Stimulated activated CD4-positive, alpha-beta T cell treated with anti-CD3 and anti-CD28 coated beads, TNF-alpha, amount 100 ng/mL, for 4 hours (primary cell): ENCODE results near the gene ANKRD33.

Experiments
- DNase-seq, 3 experiments: peaks; one replicate each; pipeline ENCODE4 v3.0.0-alpha.2; 2020; ENCODE audit warnings: low read depth in 3 of 3

The ANKRD33 gene

DNA sequence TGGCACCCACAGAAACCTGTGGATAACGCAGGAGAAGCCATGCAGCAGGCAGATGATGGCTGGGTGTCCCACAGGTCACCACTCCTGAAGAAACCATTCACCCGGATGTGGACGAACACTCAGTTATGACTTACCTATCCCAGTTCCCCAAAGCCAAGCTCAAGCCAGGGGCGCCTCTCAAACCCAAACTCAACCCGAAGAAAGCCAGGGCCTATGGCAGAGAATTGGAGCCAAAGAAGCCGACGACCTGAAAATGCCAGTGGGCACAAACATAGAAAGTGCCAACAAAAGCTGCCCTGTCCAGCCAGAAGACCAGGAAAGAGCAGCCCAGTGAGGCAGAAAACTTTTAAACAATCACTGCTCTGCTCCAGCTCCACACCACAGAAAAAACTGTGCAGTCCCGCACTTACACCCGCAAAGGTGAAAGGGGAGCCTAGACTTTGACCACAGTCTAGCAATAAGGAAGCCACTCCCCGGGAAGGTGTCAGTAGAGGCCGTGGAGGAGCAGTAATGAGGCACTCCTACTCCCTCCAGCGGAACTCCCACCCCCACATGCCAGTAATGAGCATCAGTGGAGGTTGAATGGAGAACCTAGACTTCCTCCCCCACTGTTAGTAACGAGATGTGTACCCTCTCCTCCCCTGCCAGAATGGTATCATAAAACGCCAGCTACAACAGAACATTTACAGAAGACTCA is 13.4 kb downstream of the ANKRD33 start:
- DNase-seq, result no peak

DNA sequence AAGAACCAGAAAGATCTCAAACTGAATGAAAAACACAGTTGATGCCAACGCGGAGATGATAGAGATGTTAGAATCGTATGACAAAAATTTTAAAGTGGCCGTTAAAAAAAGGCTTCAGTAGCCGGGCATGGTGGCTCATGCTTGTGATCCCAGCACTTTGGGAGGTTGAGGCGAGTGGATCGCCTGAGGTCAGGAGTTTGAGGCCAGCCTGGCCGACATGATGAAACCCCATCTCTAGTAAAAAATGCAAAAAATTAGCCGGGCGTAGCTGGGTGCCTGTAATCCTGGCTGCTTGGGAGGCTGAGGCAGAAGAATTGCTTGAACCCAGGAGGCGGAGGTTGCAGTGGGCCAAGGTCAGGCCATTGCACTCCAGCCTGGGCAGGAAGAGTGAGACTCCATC is 14.0 kb downstream of the ANKRD33 start:
- DNase-seq, result no peak

DNA sequence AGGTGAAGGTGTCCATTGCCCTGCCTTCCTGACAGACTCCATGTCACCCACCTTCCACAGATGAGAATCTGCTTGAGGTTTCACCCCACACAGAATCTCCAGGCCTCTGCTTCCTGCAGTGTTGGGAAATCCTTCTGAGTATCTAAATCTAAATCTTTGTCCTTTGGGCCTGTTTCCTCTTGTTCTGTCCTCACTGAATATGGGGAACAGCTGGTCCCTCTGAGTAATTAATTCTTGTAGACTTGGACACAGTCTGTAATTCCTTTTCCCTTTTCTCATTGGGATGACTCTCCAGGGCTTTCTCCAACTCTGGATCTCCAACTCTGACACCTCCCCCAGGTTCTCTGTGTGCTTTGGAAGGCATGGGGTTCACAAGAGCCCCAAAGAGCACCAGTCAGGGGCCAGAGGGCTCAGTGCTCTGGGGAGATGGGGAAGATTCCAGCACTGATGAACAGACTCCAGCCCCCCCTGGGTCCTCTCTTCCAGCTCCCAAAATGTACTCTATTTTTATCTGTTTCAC is 17.1 kb downstream of the ANKRD33 start:
- no peak for DNase-seq

DNA sequence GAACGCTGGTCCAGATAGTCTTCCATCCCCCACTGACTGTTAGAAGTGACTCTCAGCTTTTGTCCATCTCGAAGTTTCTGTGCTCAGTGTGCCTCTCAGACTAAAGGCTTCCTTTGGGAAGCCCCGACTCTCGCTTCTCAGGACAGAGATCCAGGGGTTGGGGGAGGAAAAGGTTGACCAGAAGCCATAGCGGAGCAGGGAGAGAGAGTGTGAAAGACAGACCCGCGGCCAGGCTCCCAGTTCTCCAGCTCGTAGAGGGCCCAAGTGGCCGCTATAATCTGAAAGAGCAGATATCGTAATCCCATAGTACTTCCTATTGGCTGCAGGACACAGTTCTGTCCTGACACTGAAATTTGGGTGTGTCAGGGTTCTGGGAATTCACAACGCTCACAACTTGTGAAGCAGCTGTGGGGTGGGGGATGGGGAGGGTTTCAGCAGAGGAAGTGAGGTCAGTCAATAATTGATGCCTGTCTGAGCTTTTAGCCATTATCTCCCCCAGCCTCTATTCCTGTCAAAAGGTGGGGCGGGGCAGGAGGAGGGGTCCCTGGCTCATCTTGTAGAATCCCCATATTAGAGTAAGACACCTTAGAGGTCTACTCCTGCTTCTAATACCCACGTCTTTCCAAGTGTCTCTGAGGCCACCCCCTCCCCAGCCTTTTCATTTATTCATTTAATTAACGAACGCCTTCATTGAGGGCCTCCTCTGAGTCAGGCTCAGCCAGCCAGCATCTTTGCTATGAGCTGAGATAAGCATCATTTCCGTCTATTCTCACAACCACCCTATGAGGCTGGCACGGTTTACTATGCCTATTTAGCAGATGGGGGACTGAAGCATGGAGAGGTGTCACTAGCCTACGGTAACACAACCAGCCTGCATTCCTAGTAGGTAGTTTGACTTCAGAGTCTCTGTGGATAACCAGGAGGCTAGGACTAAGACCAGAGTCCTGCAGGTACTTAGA is 17.8 kb downstream of the ANKRD33 start:
- DNase-seq, result no peak

DNA sequence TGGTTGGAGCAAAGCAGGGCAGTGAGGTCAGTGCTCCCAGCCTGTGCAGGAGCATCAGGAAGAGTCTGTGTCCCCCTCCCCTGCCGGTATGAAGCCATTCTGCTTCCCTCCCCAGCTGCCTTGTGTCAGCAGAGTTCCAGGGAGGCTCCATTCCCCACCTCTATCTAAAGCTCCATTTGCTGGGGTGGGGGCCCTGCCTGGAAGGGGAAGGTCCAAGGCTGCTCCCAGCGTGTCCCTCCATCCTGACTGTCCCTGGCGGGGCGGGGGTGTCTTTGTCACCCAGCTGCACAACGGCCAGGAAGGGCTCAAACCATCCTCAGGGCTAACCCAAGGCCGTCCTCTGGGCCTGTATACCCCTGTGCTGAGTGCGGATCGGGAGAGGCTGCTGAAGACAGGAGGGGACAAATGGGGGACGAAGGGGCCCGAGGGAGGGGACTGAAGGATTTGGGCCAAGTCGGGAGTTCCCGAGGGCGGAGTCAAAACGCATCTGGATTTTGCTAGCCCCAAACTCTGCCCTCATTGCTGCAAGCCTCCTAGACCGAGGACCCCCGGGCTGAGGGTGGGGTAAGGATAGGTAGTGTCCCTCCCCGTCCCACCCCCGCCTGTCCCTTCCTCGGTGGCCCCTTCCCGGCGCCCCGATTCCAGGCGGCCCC is 18.7 kb downstream of the ANKRD33 start:
- DNase-seq, result no peak

DNA sequence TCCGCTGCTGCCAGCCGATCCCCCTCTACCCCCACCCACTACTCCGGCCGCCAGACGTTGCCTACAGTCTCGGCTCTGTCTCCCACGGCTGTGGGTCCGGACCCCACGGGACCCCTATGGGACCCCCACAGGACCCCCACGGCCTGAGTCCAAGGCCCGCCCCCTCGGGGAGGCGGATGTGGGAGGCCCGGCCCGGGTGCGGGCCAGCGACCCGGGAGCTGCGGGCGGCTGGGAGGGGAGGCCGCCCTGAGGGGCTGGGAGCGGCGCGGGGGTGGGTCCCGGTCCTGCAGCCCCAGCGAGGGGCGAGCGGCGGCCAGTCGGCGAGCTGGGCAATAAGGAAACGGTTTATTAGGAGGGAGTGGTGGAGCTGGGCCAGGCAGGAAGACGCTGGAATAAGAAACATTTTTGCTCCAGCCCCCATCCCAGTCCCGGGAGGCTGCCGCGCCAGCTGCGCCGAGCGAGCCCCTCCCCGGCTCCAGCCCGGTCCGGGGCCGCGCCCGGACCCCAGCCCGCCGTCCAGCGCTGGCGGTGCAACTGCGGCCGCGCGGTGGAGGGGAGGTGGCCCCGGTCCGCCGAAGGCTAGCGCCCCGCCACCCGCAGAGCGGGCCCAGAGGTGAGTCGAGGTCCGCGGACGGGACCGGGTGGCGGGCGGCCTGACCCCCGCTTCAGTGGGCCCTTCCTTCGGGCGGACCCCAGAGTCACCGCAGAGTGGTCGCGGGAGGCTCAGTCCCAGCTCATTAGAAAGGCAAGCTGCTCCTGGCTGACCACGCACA is 19.4 kb downstream of the ANKRD33 start, which contains the start of gene ACVRL1:
ACVRL1 (plus strand) TSS at position 422 of the 773 bp plus-strand sequence. CDS start 4,971 bp downstream, outside the sequence.
- DNase-seq, result no peak

DNA sequence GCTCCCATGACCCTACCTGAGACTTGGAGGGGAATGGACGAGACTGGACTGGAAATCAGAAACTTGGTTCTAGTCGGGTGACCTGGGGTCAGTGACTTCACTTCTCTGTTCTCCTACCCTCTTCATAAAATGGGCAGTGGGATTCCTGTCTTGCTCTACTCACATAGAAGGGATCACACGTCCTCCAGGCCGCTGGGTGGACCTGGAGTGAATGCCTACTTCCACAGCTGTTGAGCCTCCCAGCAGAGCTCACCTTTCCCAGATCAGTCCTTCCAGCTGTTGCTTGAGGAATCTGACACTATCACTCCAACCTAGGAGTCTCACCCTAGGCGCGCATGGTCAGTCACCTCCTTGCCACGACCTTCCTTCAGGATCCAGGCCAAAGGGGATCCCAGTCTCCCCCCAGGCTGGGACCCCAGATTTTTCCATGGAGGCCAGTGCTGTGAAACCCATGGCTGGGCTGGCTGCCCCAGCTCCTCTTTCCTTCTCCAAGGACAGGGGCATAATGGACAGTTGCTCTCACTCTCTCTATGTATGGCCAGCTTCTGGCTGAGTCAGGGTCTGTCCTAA is 20.0 kb downstream of the ANKRD33 start:
- no peak for DNase-seq

DNA sequence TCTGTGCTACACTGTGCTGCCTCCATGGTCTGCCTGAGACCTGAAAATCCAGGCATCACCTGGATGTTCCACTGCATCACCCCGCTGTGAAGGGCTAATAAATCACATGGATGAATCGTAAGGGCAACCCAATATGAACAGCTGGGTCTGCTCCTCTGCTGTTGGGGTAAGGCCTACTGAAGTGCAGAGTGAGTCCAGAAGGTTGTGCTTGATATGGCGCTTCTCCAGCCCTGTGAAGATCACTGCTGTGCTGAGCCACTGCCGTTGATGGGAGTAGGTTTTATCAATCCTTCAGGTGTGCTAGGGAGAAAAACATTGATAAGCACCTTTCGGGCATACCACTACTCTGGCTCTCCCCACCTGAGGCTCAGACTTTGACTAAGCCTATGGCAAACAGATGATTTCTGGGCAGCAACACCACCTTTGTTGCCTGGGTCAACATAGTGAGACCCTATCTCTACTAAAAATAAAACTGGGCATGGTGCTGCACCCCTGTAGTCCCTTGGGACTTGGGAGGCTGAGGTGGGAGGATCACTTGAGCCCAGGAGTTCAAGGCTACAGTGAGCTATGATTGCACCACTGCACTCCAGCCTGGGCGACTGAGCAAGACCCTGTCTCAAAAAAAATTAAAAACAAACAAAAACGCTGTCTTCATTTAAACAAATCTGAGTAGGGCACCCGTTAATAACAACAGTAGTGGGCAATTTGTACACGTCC is 21.1 kb downstream of the ANKRD33 start:
- DNase-seq, result no peak

DNA sequence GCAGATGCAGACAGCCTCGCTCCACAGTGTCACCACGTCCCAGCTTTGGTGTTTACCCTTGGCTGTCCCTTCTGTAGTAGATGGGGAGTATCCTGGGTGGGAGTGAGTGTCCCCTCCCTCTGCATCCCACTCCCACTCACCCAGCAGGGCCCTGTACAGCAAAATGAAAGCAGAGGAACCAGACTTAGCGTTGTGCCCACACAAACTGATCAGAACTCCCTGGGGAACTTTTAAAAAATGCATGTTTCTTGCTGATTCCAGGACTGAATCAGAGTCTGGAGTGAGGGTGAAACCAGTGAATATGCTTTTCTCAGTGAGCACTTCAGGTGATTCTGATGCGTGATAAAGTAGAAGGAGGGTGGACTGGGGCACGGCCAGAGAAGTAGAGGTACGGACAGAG is 22.3 kb downstream of the ANKRD33 start:
- no peak for DNase-seq

DNA sequence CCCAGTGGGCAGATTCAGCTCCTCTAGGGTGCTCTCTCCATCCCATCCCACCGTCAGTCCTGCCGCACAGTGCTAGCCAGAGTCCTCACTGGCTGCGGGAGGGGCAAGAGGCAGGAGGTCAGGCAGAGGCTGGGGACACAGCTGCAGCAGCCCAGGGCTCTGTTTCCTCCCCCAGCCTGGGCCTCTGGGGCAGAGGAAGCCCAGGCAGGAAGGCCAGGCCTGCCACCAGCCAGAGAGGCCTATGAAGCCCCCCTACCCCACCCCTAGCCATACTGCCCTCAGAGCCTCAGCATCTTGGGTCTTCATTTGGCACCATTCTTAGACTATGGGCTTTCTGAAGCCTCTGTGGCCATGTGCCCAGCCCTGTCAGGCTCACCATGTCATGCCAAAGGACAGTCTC is 22.8 kb downstream of the ANKRD33 start:
- no peak for DNase-seq

DNA sequence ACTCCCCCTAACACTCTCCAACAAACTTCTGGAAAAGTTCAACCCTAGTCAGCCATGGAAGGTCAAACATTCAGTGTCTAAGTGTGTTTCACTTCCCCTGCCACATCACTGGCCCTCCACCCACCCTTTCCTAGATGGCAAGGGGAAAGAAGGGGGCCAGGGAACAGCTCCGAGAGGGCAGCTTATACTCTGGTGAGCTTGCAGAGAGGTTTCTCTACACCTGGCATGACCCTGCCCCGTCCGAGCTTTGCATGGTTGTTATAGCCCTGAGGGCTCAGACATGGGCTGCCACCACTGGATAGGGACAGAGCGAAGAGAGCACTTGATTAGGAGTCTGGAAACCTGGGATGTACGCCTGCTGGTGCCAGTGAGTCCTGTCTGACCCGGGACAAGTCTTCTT is 23.4 kb downstream of the ANKRD33 start:
- DNase-seq, result no peak

DNA sequence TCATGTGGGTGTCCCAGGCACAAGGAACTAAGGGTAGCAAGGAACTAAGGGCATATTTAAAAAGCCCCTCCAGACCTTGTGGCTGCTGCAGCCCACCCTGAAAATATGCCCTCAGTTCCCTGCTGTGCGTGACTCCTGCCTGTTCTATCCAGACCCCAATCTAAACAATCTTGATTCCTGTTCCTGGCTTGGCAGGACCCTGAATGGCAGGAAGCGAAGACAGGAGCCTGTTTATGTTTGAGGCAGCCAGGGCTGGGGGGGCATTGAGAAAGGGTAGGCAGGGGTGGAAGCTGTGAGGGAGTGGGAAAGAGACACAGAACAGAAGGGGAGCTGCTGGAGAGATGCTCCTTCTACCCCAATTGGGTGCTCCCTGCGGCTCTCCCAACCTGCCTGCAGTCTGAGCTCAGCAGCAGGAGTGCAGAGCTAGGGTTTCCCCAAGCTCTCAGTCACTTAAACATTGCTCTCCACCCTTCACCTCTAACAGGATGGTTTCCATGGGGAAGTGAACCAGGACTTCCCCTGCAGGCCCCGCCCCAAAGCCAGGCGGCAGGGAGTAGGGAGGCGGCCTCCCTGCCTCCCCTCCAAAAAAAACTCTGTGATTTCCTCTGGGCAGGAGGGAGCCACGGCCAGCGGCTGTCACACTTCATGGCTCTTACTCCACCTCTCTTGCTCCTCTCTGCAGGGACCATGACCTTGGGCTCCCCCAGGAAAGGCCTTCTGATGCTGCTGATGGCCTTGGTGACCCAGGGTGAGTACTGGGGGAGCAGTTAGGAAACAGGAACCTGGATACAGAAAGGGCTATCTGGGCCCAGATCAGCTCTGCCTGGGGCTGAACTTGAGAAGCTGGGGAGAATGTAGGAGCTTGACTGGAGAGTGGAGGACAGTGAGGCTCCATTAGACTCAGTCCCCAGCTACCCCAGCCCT is 24.1 kb downstream of the ANKRD33 start:
- DNase-seq, result no peak

DNA sequence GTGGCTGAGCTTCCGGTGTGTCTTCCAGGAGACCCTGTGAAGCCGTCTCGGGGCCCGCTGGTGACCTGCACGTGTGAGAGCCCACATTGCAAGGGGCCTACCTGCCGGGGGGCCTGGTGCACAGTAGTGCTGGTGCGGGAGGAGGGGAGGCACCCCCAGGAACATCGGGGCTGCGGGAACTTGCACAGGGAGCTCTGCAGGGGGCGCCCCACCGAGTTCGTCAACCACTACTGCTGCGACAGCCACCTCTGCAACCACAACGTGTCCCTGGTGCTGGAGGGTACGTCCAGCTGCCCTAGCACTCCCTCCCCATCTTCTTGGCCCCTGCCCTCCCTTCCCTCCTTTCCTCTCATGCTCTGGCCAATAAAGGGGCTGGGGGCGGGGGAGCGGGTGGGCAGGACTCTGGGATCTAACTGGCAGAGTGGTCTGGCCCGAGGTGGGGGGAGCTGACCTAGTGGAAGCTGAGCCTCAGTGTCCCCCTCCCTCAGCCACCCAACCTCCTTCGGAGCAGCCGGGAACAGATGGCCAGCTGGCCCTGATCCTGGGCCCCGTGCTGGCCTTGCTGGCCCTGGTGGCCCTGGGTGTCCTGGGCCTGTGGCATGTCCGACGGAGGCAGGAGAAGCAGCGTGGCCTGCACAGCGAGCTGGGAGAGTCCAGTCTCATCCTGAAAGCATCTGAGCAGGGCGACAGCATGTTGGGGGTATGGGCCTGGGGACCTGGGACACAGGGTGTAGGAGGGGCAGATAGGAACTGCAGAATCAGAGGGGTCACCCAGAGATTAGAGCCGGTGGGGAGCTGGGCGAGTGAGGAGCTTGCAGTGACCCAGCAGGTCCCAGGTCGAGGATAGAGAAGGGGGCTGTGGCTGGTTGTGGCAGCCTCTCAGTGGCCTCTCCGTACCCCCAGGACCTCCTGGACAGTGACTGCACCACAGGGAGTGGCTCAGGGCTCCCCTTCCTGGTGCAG is 25.4 kb downstream of the ANKRD33 start:
- no peak for DNase-seq

DNA sequence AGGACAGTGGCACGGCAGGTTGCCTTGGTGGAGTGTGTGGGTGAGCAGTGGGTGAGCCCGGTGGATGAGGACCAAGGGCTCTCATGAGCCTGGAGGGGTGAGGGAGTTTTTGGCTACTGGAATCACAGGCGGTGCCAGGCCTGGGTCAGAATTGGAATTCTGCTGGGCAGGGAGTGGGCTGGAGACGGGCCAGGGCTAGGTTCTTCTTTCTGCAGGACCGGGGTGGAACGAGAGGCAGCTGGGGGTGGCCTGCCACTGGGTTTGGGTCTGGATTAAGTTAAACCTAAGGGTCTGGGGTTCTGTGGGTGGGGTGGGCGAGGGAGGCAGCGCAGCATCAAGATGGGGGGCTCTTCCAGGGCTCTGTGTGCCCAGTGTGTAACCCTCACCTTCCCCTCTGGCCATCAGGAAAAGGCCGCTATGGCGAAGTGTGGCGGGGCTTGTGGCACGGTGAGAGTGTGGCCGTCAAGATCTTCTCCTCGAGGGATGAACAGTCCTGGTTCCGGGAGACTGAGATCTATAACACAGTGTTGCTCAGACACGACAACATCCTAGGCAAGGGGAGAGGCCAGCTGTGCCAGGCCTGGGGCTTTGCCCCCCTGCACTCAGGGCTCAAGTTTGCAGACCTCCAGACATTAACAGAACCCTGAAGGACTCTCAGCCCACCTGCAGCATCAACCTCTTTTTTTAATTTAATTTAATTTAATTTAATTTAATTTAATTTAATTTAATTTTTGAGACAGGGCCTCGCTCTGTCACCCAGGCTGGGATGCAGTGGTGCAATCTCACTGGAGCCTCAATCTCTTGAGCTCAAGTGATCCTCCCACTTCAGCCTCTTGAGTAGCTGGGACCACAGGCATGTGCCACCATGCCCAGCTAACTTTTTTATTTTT is 26.4 kb downstream of the ANKRD33 start:
- no peak for DNase-seq

DNA sequence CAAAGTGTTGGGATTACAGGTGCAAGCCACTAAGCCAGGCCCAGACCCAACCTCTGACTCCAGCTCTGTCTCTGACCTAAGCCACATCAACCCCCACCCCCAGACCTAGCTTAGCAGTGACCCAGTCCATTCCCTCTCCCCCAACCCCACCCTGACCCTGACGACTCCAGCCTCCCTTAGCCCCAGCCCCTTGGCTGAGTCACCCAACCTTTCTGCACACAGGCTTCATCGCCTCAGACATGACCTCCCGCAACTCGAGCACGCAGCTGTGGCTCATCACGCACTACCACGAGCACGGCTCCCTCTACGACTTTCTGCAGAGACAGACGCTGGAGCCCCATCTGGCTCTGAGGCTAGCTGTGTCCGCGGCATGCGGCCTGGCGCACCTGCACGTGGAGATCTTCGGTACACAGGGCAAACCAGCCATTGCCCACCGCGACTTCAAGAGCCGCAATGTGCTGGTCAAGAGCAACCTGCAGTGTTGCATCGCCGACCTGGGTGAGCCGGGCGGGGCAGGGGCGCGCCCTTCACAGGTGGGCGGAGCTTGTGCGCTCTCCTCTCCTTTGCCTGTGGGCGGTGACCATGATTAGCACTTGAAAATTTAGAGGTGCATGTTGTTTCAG is 27.2 kb downstream of the ANKRD33 start:
- no peak for DNase-seq

DNA sequence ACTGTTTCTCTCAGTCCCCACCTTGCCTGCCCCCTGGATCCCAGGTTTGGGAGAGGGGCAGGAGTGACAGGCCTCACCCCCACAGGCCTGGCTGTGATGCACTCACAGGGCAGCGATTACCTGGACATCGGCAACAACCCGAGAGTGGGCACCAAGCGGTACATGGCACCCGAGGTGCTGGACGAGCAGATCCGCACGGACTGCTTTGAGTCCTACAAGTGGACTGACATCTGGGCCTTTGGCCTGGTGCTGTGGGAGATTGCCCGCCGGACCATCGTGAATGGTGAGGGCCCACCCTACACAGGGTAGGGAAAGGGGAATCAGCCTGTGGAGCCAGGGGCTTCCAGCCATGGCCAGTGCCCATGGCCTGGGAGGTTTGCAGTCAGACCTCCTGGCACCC is 28.0 kb downstream of the ANKRD33 start:
- no peak for DNase-seq
